ENCODE data around the gene C17orf114.

DNA sequence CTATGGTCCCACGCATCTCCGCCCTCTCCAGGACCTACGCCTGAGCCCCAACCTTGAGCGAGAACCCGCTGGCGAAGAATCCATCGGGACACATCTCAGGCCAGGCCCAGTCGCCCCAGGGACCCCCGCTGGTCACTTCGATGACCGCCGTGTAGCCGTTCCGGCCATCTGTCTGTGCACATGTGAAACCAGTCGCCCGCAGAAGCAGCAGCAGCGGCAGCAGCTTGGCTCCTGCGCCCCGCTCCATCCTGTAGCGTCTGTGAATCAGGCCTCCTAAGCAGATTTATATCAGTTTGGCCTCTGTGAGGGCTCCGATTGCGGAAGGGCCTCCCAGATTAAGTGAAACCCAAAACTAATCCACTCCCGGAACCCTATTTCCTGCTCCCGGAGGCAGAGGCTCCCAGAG is 16.0 kb downstream of the C17orf114 start, which contains the start of gene VMO1:
- TF ChIP-seq CTCF (IDR thresholded peaks at IDR 0.05; ENCODE audit: low read length) (no peak), EZH2phosphoT487 (IDR thresholded peaks at IDR 0.05; ENCODE audit: low read length) (no peak), EZH2 (optimal IDR thresholded peaks at IDR 0.05; ENCODE audit: low read depth, low read length) (no peak)

Data from MM.1S (cell line).